ENCODE measurements around the gene TMEM69.
"Not testable (repeated sequence)": the region's sequence is repeated elsewhere in the genome, so short reads cannot be mapped to it uniquely, and the experiment has no call there.

The TMEM69 gene

DNA sequence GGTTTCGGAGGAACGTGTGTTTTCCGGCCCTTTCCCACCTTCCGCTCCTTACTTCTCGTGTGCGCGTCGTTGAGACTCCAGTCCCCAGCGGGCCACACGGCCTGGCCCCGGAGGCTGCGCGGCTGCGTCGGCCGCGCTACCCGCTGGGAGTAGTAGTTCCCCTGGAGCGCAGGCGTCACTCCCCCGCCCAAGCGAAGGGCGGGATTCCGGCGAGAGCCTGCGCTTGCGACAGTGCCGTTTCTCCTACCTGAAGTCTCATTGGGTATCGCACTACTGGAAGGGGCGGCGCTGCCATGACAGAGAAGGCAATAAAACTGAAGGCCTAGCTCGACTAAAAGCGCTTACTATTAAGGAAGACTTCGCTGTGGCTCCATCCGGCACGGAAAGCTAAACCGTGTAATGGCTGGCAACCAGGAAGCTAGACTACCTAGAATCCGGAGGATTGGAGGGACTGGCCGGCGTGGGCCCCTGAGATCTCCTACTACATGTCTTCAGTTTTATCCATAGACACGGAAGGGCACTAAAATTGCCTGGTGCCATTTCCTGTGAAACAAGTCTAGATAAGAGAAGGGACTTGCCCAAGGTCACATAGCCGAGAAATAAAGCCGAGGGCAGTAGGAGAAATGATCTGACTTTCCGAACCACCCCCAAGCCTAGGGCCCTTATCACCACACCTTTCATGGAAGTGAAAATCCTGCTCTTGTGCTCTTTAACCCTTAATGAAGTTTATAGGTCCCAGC is 797 bp upstream of the TMEM69 start:
- peak; percentile 92 for DNase-seq
- H3K36me3 Mint-ChIP-seq (ENCODE audit: low read depth), result peaks cover 20% of the 10 kb centered on the region

DNA sequence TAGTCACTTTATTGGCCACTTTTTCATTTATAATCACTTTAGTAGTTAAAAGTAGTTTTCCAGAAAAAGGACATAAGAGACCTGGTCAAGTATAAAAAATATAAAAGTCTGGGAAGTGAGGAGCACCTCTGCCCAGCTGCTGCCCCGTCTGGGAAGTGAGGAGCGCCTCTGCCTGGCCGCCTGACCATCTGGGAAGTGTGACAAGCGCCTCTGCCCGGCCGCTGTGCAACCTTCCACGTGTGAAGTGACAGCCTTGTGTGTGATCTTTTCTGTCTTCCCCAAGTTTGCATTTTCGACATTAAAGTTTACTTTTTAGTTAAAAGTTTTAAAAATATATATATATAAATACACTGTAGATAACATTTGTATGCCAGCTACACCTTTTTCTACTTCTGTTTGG is 5.8 kb downstream of the TMEM69 start:
- Mint-ChIP-seq H3K36me3 (ENCODE audit: low read depth) (peaks cover 51% of the 10 kb centered on the region), H3K27ac (peak overlapping the region; percentile 29)
- not testable (repeated sequence) for H3K4me1 Mint-ChIP-seq; DNase-seq; H3K9me3 Mint-ChIP-seq; H3K27me3 Mint-ChIP-seq (ENCODE audit: low read depth, poor library complexity); H3K4me3 Mint-ChIP-seq

More for the DNA sequence above, 797 bp upstream of the TMEM69 start:
- Mint-ChIP-seq H3K9me3 (no peaks in the 10 kb centered on the region), H3K27ac (peak overlapping the region; percentile 100), H3K4me3 (peak overlapping the region; percentile 98), H3K27me3 (ENCODE audit: low read depth, poor library complexity) (no peaks in the 10 kb centered on the region), H3K4me1 (peaks cover 41% of the 10 kb centered on the region)
- TF ChIP-seq, protein P1, sequence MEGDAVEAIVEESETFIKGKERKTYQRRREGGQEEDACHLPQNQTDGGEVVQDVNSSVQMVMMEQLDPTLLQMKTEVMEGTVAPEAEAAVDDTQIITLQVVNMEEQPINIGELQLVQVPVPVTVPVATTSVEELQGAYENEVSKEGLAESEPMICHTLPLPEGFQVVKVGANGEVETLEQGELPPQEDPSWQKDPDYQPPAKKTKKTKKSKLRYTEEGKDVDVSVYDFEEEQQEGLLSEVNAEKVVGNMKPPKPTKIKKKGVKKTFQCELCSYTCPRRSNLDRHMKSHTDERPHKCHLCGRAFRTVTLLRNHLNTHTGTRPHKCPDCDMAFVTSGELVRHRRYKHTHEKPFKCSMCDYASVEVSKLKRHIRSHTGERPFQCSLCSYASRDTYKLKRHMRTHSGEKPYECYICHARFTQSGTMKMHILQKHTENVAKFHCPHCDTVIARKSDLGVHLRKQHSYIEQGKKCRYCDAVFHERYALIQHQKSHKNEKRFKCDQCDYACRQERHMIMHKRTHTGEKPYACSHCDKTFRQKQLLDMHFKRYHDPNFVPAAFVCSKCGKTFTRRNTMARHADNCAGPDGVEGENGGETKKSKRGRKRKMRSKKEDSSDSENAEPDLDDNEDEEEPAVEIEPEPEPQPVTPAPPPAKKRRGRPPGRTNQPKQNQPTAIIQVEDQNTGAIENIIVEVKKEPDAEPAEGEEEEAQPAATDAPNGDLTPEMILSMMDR (IDR thresholded peaks at IDR 0.05), result no peak

DNA sequence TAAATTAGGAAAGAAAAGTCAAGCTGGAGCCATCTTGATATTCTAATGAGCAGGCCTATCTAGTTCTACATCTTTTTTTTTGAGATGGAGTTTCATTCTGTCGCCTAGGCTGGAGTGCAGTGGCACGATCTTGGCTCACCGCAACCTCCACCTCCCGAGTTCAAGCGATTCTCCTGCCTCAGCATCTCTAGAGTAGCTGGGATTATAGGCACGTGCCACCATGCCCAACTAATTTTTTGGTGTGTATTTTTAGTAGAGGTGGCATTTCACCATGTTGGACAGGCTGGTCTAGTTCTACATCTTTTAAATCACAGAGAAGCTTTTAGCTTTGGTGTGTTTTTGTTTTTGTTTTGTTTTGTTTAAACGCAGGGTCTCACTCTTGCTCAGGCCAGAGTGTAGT is 6.8 kb downstream of the TMEM69 start:
- no peak for DNase-seq
- Mint-ChIP-seq H3K9me3 (no peaks in the 10 kb centered on the region), H3K4me1 (no peaks in the 10 kb centered on the region), H3K36me3 (ENCODE audit: low read depth) (peaks cover 51% of the 10 kb centered on the region), H3K27me3 (ENCODE audit: low read depth, poor library complexity) (peaks cover 2% of the 10 kb centered on the region), H3K4me3 (no peak overlapping the region), H3K27ac (no peak overlapping the region)
- TF ChIP-seq, protein P1 (IDR thresholded peaks at IDR 0.05), result no peak

DNA sequence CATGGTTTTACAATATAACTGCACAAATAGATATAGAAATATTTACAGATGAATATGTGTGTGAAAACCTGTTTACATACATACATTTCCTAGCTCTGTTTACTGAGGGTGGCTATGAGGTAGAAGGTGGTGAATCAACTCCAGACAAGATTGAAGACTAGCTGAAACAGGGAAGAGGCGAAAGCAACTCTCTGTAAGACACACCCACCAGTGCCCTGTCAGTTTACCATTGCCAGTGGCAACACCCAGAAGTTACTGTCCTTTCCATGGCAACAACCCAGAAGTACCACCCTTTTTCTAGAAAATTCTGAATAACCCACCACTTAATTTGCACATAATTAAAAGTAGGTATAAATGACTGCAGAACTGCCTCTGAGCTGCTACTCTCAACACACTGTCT is 16.7 kb downstream of the TMEM69 start:
- Mint-ChIP-seq H3K4me3 (no peak overlapping the region), H3K36me3 (ENCODE audit: low read depth) (peaks cover 46% of the 10 kb centered on the region), H3K27ac (no peak overlapping the region), H3K4me1 (no peaks in the 10 kb centered on the region), H3K27me3 (ENCODE audit: low read depth, poor library complexity) (peaks cover 3% of the 10 kb centered on the region), H3K9me3 (peaks cover 26% of the 10 kb centered on the region)
- no peak for DNase-seq
- TF ChIP-seq, protein P1 (IDR thresholded peaks at IDR 0.05), result no peak

DNA sequence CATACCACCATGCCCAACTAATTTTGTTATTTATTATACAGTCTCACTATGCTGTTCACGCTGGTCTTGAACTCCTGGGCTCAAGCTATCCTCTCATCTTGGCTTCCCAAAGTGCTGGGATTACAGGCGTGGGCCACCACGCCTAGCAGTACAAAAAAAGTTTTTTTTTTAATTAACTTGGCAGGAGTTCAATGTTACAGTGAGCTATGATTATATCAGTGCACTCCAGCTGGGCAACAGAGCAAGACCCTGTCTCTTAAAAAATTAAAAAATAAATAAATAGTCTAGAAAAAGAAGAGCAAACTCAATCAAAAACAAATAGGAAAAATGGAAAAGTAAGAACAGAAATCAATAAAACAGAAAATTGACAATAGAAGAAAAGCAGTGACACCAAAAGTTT is 25.7 kb downstream of the TMEM69 start:
- Mint-ChIP-seq H3K36me3 (ENCODE audit: low read depth) (peaks cover 54% of the 10 kb centered on the region), H3K27me3 (ENCODE audit: low read depth, poor library complexity) (no peaks in the 10 kb centered on the region), H3K9me3 (peaks cover 9% of the 10 kb centered on the region), H3K27ac (no peak overlapping the region), H3K4me3 (no peak overlapping the region), H3K4me1 (no peaks in the 10 kb centered on the region)
- TF ChIP-seq, protein P1 (IDR thresholded peaks at IDR 0.05), result no peak
- DNase-seq, result no peak

DNA sequence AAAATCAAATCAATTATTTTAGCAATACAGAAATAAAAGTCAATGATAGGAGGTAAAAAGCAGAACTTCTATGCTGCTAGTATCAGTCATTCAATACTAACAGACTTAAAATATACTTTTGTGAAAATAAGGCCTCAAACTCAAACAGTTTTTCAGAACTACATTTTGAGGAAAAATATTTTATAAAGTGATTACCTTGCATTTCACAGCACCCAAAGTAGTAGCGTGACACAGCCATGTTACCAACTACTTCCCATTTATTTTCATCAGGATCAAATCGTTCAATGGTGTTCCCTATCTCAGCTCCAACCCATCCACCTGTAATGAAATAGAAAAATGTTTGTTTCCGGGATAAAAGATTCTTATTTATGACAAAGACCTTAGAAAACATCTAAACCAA is 28.7 kb downstream of the TMEM69 start:
- peaks cover 37% of the 10 kb centered on the region for H3K36me3 Mint-ChIP-seq (ENCODE audit: low read depth)
- H3K27me3 Mint-ChIP-seq (ENCODE audit: low read depth, poor library complexity), result no peaks in the 10 kb centered on the region
- no peaks in the 10 kb centered on the region for H3K4me1 Mint-ChIP-seq
- TF ChIP-seq, protein P1 (IDR thresholded peaks at IDR 0.05), result no peak
- H3K9me3 Mint-ChIP-seq, result no peaks in the 10 kb centered on the region
- DNase-seq, result no peak
- H3K4me3 Mint-ChIP-seq, result no peak overlapping the region
- H3K27ac Mint-ChIP-seq, result no peak overlapping the region

DNA sequence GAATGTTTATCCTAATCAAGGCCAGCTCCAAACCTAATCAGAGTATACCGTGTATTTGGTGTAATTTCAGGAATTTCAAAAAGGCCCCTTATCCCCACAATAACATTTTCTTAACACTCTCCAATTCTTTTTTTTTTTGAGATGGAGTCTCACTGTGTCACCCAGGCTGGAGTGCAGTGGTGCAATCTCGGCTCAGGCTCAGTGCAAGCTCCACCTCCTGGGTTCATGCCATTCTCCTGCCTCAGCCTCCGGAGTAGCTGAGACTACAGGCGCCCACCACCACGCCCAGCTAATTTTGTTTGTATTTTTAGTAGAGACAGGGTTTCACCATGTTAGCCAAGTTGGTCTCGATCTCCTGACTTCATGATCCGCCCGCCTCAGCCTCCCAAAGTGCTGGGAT is 29.4 kb downstream of the TMEM69 start:
- H3K27ac Mint-ChIP-seq; H3K9me3 Mint-ChIP-seq; DNase-seq; H3K4me1 Mint-ChIP-seq; H3K27me3 Mint-ChIP-seq (ENCODE audit: low read depth, poor library complexity); H3K4me3 Mint-ChIP-seq: not testable (repeated sequence)
- peaks cover 32% of the 10 kb centered on the region for H3K36me3 Mint-ChIP-seq (ENCODE audit: low read depth)
